Measurements from ENCODE around the gene FAM20C.
"Not testable (repeated sequence)": the region's sequence is repeated elsewhere in the genome, so short reads cannot be mapped to it uniquely, and the experiment has no call there.

The FAM20C gene

DNA sequence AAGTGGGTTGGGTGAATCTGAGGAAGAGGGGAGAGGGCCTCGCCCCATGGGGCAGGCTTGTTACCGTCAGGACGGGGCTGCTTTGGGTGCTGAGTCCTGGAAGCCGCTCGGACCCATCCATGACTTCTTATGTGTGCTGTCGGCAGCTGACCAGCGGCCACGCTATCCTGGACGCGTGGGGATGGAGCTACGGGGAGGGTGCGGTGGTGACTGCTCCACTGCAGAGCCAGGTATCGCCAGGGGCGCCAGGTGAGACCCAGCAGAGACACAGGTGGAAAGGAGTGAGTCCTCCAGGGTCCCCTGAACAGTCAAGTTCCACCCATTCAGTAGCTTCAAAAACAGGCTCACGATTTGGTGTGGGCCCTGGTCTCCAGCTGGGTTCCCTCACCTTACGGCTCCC is 10.6 kb upstream of the FAM20C start:
- no peak for DNase-seq (ENCODE audit: low read depth)
- TF ChIP-seq, protein P1, sequence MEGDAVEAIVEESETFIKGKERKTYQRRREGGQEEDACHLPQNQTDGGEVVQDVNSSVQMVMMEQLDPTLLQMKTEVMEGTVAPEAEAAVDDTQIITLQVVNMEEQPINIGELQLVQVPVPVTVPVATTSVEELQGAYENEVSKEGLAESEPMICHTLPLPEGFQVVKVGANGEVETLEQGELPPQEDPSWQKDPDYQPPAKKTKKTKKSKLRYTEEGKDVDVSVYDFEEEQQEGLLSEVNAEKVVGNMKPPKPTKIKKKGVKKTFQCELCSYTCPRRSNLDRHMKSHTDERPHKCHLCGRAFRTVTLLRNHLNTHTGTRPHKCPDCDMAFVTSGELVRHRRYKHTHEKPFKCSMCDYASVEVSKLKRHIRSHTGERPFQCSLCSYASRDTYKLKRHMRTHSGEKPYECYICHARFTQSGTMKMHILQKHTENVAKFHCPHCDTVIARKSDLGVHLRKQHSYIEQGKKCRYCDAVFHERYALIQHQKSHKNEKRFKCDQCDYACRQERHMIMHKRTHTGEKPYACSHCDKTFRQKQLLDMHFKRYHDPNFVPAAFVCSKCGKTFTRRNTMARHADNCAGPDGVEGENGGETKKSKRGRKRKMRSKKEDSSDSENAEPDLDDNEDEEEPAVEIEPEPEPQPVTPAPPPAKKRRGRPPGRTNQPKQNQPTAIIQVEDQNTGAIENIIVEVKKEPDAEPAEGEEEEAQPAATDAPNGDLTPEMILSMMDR (IDR thresholded peaks at IDR 0.05; ENCODE audit: control insufficient read depth, extremely low read depth, insufficient read depth): no peak
- no peak overlapping the region for H3K4me3 ChIP-seq (ENCODE audit: low read depth, low read length)

DNA sequence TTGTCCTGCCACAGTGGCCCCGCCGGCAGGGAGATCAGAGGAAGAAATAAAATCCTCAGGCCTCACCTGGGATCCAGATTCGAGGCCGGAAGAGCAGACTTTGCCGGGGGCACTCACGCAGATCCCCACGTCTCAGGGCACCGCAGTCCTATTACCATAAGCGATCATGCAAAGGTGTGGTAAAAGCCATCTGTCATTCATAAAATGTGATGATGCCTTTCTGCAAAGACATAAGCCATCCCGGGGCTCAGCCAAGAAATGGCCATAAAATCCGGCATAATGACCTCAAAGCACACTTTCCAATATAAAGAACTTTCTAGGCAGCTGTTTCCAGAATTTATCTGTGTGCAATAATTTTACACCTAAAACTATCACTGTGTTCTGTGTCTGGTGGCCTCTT is 9.9 kb upstream of the FAM20C start:
- not testable (repeated sequence) for H3K4me3 ChIP-seq (ENCODE audit: low read depth, low read length); DNase-seq (ENCODE audit: low read depth)

DNA sequence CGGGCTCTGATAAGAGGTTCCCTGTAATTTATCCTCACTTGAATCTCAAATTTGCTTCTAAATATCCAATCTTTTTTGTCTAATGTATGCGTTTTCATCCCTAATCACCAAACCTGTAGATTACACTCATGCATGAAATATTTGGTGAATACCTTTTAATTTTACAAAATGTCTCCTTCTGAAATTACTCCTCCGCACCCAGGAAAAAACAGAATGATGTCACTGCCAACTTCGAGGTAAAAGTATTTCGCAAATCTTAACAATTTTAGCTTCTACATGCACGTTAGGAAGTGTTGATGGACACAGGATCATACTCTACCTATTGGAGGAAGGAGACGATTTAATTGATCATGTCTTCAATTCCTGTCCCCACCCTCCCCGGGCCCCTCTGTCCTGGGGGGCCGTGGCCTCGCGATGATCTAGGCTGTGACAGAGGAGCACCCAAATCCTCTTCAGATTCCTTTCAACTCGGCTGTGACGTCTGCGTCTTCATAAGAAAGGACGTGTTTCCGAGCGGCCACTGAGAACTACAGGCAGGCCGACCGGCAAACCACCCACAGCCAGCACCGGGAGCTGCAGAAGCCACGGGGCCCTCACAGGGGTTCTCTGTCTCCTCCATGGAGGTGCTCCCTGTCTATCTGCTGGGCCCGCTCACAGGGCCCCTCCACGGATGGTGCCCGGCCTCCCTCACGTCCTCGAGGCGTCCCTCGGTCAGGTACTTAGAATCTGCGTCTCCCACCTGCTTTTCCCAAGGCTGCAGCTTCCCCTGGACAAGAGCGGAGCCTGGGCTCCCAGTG is 8.7 kb upstream of the FAM20C start:
- H3K4me3 ChIP-seq (ENCODE audit: low read depth, low read length): no peak overlapping the region
- TF ChIP-seq, protein P1 (IDR thresholded peaks at IDR 0.05; ENCODE audit: control insufficient read depth, extremely low read depth, insufficient read depth): no peak
- DNase-seq (ENCODE audit: low read depth): no peak

DNA sequence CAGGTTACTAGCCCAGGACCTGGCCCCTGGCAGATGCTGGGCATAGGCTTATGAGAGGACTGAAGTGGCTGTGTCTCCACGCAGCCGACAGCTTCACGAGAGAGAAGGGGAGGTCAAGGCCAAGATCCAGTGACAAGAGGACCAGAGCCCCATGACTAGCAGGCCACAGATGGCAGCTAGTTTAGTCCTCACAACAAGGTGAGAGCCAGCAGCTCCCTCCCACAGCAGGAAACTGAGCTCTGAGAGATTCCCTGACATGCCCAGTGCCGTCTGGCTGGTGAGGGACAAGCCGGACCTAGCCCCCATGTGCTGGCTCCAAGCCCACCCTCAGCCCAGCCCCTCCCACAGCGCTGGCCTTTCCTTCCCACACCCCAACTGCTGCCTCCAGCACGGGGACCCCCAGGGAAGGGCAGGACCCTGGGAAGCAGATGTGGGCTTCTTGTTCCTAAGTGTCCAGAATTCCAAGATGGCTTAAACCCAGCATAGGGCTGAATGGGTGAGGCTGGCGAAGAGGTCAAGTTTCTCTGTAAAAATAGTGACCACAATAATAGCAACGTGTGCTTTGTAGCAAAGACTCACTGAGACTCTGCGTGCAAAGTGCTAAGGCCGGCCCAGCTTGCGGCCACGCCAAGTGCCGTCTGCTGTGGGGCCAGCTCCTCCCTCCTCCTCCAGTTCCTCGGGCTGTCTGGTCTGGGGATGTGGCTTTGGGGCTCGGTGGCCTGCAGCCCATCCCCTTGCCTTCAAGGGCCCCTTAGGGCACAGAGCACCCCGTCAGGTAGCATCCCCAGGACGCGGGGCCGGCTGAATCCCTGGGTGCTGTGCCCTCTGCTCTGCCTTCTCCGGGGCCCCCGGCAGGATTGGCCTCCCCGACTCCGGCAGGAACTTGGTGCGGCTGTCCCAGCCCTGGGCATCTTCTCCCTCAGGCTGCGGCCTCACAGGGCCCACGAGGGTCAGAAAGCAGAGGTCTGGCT is 7.8 kb upstream of the FAM20C start:
- TF ChIP-seq, protein P1 (IDR thresholded peaks at IDR 0.05; ENCODE audit: control insufficient read depth, extremely low read depth, insufficient read depth): no peak
- H3K4me3 ChIP-seq (ENCODE audit: low read depth, low read length): no peak overlapping the region
- no peak for DNase-seq (ENCODE audit: low read depth)

DNA sequence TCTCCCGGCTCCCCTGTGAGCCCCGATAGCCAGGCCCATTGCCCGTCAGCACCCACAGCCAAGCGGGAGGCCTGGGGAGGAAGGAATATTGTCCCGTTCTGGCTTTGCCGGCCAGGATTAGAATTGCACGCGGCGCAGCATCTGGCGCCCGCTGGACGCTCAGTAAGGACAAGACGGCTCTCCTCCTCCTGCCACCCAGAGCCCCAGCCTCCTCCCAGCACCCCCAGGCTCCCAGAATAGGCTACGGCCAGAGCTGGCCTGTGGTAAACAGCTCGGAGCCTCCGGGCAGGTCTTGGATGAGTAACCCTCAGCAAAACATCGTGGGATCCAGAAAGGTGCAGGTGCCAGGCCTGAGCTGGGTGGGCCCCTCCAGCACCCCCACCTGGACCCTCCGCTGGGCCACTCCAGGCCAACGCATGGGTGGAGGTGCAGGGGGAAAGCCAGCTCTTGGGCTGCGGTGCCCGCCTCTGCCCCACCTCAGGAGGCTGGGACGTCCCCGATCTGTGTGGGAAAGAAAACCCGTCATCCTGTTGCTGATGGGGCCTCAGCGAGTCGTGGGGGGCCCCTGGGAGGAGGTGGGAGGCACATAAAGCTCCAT is 5.8 kb upstream of the FAM20C start:
- TF ChIP-seq, protein P1 (IDR thresholded peaks at IDR 0.05; ENCODE audit: control insufficient read depth, extremely low read depth, insufficient read depth): no peak
- H3K4me3 ChIP-seq (ENCODE audit: low read depth, low read length): no peak overlapping the region
- no peak for DNase-seq (ENCODE audit: low read depth)

DNA sequence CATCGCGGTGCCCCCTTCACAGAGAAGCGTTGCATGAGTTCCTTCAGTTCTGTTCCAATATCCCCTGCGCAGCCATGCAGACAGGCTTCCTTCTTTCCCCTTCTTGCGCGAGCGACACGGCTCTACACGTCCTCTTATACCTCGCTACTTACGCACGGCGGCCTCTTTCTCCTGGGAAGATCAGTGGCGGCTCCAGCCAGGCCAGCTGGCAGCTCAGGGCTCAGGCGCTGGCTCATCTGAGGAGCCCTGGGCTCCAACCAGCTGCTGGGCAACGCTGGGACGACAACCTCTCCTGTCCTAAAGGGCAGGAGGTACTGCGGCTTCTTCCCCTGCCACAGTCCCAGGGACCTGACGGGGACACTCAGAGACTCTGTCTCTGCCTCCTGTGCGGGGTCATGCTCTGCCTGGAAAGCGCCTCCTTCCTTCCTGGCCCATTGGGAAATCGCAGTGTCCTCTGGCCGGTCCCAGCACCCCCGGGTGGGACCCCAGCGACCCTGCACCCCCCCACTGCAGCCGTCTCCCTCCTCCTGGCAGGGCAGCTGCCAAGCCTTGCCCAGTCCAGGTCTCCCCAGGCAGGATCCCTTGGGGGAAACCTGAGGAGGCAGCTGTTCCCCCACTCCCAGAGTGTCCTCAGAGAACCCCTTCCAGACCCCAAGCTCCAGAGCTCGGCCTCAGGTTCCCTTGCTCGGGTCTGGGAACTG is 5.0 kb upstream of the FAM20C start:
- TF ChIP-seq, protein P1 (IDR thresholded peaks at IDR 0.05; ENCODE audit: control insufficient read depth, extremely low read depth, insufficient read depth): no peak
- DNase-seq (ENCODE audit: low read depth): no peak
- H3K4me3 ChIP-seq (ENCODE audit: low read depth, low read length): no peak overlapping the region

All from LNCaP clone FGC (cell line).